Effector memory CD8-positive, alpha-beta T cell (primary cell): Measurements from ENCODE around the gene DAPK1.

Experiments used
- ATAC-seq: fragments of 150-1000 bp; cut with Tn5 transposase; replicated peaks from 2 replicates; pipeline ENCODE4 v1.10.0; 2021; ENCODE audit warnings: mild to moderate bottlenecking, moderate library complexity
- DNase-seq, 3 experiments: peaks; one replicate each; pipeline ENCODE4 v3.0.0; 2021
- H3K27ac Mint-ChIP-seq, 2 donors: one replicate each; pipeline ENCODE4 v1.8.0; 2022; ENCODE audit warnings: mild to moderate bottlenecking in 2 of 2, mixed read lengths in 2 of 2, moderate library complexity in 2 of 2
- H3K27me3 Mint-ChIP-seq, 2 donors: one replicate each; pipeline ENCODE4 v1.8.0; 2022; ENCODE audit warnings: mixed read lengths in 2 of 2
- H3K36me3 Mint-ChIP-seq: one replicate; pipeline ENCODE4 v1.8.0; 2022; ENCODE audit warnings: mild to moderate bottlenecking, moderate library complexity, mixed read lengths; ENCODE audit not compliant: insufficient read depth
- H3K4me1 Mint-ChIP-seq, 2 donors: one replicate each; pipeline ENCODE4 v1.8.0; 2022; ENCODE audit warnings: low read depth in 2 of 2, mixed read lengths in 2 of 2
- H3K4me3 Mint-ChIP-seq, 2 donors: one replicate each; pipeline ENCODE4 v1.8.0; 2022; ENCODE audit warnings: mild to moderate bottlenecking in 2 of 2, mixed read lengths in 2 of 2, moderate library complexity in 2 of 2
- H3K9me3 Mint-ChIP-seq, 2 donors: one replicate each; pipeline ENCODE4 v1.8.0; 2022; ENCODE audit warnings: mixed read lengths in 2 of 2
- total RNA-seq, 9 experiments: gene quantifications; one replicate each; lab custom pipeline; 2026; lab: John Stamatoyannopoulos, UW

The DAPK1 gene
- 0 to 14.7 (median 0.91) reads per million in 9 experiments for total RNA-seq

GRCh38 chr9:87497604-87498045 is at the start of gene DAPK1:
TSS of gene DAPK1 (plus strand) at chr9:87497867. CDS start at chr9:87499078, 1,211 bp downstream.
- no peaks in the 10 kb centered on the region for H3K36me3 Mint-ChIP-seq
- DNase-seq (no peak), ATAC-seq (no peak)
- no peaks in the 10 kb centered on the region for H3K9me3 Mint-ChIP-seq
- H3K4me1 Mint-ChIP-seq, result no peaks in the 10 kb centered on the region
- H3K4me3 Mint-ChIP-seq, result no peak within 1 kb of the TSS
- H3K27ac Mint-ChIP-seq, result no peak within 1 kb of the TSS
- peaks cover 52 to 58% of the 10 kb centered on the region in 2 donors for H3K27me3 Mint-ChIP-seq

DNA sequence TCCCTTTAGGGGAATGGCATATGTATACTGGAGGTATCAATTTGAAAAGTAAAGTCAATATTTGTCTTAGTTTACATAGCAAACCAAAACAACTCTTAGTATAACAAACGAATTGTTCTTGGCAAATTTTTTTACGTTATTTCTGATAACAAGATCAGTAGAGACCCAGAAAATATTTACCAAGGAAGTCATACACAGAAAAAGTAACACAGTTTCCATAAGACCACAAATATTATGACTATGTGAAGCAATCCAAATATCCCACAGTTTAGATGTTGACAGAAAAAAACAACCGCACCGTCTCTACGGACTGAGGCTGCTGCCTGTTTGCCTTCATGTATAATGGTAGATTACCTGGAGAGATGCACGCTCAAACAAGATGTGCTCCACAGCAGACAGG is 46.5 kb upstream of the DAPK1 start:
- H3K27ac Mint-ChIP-seq, result no peak overlapping the region
- peaks cover 7 to 18% of the 10 kb centered on the region in 2 donors for H3K27me3 Mint-ChIP-seq
- no peak overlapping the region for H3K4me3 Mint-ChIP-seq
- H3K4me1 Mint-ChIP-seq, result peaks cover 0 to 3% of the 10 kb centered on the region in 2 donors
- DNase-seq (no peak), ATAC-seq (no peak)
- peaks cover 2 to 5% of the 10 kb centered on the region in 2 donors for H3K9me3 Mint-ChIP-seq
- H3K36me3 Mint-ChIP-seq, result no peaks in the 10 kb centered on the region

- ATAC-seq (no peak), DNase-seq (no peak)
- H3K27ac Mint-ChIP-seq, result no peak overlapping the region
- peaks cover 0 to 8% of the 10 kb centered on the region in 2 donors for H3K9me3 Mint-ChIP-seq
- H3K27me3 Mint-ChIP-seq, result peaks cover 0 to 4% of the 10 kb centered on the region in 2 donors
- no peak overlapping the region for H3K4me3 Mint-ChIP-seq
- H3K36me3 Mint-ChIP-seq, result no peaks in the 10 kb centered on the region
- H3K4me1 Mint-ChIP-seq, result no peaks in the 10 kb centered on the region
Observed at GRCh38 chr9:87455407-87455806, 42.3 kb upstream of the DAPK1 start.

GRCh38 chr9:87461256-87461655 is 36.4 kb upstream of the DAPK1 start:
- H3K27me3 Mint-ChIP-seq, result no peaks in the 10 kb centered on the region
- H3K4me1 Mint-ChIP-seq, result no peaks in the 10 kb centered on the region
- no peak overlapping the region for H3K4me3 Mint-ChIP-seq
- H3K36me3 Mint-ChIP-seq, result no peaks in the 10 kb centered on the region
- H3K9me3 Mint-ChIP-seq, result peaks cover 0 to 2% of the 10 kb centered on the region in 2 donors
- no peak overlapping the region for H3K27ac Mint-ChIP-seq
- no peak for DNase-seq
- ATAC-seq, result no peak

DNA sequence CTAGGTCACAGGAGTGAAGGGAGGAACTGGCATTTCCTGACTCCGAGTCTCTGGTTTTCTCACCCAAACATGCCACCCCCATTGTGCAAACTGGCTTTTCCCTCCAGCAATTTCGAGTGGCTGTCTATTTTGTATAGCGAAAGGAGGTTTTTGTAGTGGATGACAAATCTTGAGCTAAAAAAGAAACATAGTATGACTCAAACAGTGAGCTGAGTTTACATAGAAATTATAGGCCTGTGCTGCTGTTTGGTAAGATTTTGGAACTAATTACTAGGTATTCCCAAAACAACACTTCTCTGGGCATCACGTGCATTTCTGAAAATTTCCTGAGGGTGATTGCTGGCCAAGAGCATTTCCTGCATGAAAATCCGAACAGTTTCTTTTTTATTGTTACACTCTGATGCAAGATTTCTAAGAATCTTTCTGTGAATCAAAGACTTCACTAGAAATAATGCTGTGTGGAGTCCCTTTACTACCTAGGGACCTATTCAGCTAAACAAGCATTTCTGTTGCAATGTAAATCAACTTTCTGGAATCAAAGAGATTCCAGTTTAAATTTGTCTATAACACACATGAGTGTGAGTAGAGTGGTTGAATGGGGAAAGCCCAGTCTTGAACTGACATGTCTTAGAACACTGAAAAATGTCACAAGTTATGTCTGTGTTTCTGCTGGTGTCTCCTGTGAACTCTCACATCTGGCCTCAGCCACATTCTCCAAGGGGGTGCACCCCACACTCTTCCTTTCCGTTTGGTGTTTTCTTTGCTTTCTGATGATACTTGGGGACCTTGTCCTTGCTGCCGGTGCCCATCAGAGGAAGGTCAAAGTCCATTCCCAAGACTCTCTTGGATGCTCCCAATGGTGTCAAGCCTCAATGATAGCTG is 33.3 kb upstream of the DAPK1 start:
- Mint-ChIP-seq H3K27ac (no peak overlapping the region), H3K27me3 (no peaks in the 10 kb centered on the region)
- ATAC-seq, result no peak

DNA sequence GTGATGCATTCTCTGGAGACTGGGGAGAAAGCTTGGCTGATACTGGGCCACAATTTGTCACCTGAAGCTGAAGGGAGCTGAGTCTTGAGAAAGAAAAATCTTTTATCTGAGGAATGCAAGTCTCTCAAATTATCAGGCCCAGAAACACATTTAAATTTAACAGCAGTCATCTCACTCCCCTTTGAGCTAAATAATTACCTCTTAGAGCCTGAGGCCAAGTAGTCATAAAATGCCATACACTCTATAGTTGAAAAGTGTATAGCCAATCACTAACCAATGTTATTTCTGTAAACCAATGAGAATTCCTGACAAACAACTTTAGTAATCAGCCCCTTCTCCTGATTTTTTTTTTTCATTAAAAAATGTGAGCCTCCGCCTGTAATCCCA is 32.7 kb upstream of the DAPK1 start:
- ATAC-seq (no peak), DNase-seq (no peak)
- Mint-ChIP-seq H3K27me3 (no peaks in the 10 kb centered on the region), H3K9me3 (no peaks in the 10 kb centered on the region), H3K4me1 (no peaks in the 10 kb centered on the region), H3K4me3 (no peak overlapping the region), H3K36me3 (no peaks in the 10 kb centered on the region), H3K27ac (no peak overlapping the region)

More for the DNA sequence above, 33.3 kb upstream of the DAPK1 start:
- Mint-ChIP-seq H3K4me1 (no peaks in the 10 kb centered on the region), H3K9me3 (no peaks in the 10 kb centered on the region), H3K36me3 (no peaks in the 10 kb centered on the region), H3K4me3 (no peak overlapping the region)
- DNase-seq, result no peak

DNA sequence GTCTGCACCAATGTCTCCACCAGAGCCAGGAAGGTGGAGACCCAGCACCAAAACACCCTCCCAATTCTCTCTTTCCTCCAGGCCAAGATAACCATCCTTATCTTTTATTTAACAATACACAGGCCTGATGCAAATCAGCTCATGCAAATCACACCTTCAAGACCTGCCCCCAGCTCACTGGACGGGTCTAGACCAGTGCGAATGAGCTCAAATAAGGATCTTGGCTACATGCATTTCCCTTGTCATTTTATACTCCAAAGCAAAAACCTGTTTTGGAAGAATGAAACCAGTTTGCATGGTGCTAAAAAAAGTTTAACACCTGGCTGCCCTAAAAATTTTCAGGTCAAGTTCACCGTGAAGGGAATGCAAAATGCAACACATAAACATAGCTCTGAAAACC is 31.9 kb upstream of the DAPK1 start:
- DNase-seq (no peak), ATAC-seq (no peak)
- no peaks in the 10 kb centered on the region for H3K36me3 Mint-ChIP-seq
- H3K27me3 Mint-ChIP-seq, result no peaks in the 10 kb centered on the region
- no peak overlapping the region for H3K4me3 Mint-ChIP-seq
- H3K27ac Mint-ChIP-seq, result no peak overlapping the region
- no peaks in the 10 kb centered on the region for H3K9me3 Mint-ChIP-seq
- no peaks in the 10 kb centered on the region for H3K4me1 Mint-ChIP-seq

DNA sequence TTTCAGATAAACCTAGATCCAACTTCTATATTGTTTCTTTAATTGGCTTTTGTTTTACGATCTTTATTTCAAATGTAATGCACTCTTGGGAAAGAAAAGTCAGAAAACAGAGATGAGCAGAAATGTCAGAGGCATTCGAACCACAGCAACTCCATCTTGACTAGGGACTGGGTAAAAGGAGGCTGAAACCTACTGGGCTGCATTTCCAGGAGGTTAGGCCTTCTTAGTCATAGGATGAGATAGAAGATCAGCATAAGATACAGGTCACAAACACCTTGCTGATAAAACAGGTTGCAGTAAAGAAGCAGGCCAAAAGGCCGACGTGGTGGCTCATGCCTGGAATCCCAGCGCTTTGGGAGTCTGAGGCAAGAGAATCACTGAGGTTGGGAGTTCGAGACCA is 30.5 kb upstream of the DAPK1 start:
- H3K9me3 Mint-ChIP-seq, result no peaks in the 10 kb centered on the region
- no peaks in the 10 kb centered on the region for H3K4me1 Mint-ChIP-seq
- H3K27ac Mint-ChIP-seq, result no peak overlapping the region
- no peaks in the 10 kb centered on the region for H3K27me3 Mint-ChIP-seq
- no peaks in the 10 kb centered on the region for H3K36me3 Mint-ChIP-seq
- DNase-seq (no peak), ATAC-seq (no peak)
- H3K4me3 Mint-ChIP-seq, result no peak overlapping the region

- no peak overlapping the region for H3K27ac Mint-ChIP-seq
- no peaks in the 10 kb centered on the region for H3K4me1 Mint-ChIP-seq
- no peaks in the 10 kb centered on the region for H3K9me3 Mint-ChIP-seq
- no peak overlapping the region for H3K4me3 Mint-ChIP-seq
- no peaks in the 10 kb centered on the region for H3K27me3 Mint-ChIP-seq
- DNase-seq, result no peak
- ATAC-seq, result no peak
- H3K36me3 Mint-ChIP-seq, result no peaks in the 10 kb centered on the region
Observed at GRCh38 chr9:87469793-87470465, 27.7 kb upstream of the DAPK1 start.

- H3K4me1 Mint-ChIP-seq, result no peaks in the 10 kb centered on the region
- DNase-seq (no peak), ATAC-seq (no peak)
- H3K27ac Mint-ChIP-seq, result no peak overlapping the region
- no peaks in the 10 kb centered on the region for H3K9me3 Mint-ChIP-seq
- no peaks in the 10 kb centered on the region for H3K27me3 Mint-ChIP-seq
- no peaks in the 10 kb centered on the region for H3K36me3 Mint-ChIP-seq
- H3K4me3 Mint-ChIP-seq, result no peak overlapping the region
Observed at GRCh38 chr9:87471746-87472145, 25.9 kb upstream of the DAPK1 start.

- ATAC-seq, result no peak
- no peaks in the 10 kb centered on the region for H3K36me3 Mint-ChIP-seq
- no peaks in the 10 kb centered on the region for H3K9me3 Mint-ChIP-seq
- no peaks in the 10 kb centered on the region for H3K4me1 Mint-ChIP-seq
- H3K27me3 Mint-ChIP-seq, result no peaks in the 10 kb centered on the region
- H3K4me3 Mint-ChIP-seq, result no peak overlapping the region
- no peak for DNase-seq
- H3K27ac Mint-ChIP-seq, result no peak overlapping the region
Observed at GRCh38 chr9:87475463-87475862, 22.2 kb upstream of the DAPK1 start.

DNA sequence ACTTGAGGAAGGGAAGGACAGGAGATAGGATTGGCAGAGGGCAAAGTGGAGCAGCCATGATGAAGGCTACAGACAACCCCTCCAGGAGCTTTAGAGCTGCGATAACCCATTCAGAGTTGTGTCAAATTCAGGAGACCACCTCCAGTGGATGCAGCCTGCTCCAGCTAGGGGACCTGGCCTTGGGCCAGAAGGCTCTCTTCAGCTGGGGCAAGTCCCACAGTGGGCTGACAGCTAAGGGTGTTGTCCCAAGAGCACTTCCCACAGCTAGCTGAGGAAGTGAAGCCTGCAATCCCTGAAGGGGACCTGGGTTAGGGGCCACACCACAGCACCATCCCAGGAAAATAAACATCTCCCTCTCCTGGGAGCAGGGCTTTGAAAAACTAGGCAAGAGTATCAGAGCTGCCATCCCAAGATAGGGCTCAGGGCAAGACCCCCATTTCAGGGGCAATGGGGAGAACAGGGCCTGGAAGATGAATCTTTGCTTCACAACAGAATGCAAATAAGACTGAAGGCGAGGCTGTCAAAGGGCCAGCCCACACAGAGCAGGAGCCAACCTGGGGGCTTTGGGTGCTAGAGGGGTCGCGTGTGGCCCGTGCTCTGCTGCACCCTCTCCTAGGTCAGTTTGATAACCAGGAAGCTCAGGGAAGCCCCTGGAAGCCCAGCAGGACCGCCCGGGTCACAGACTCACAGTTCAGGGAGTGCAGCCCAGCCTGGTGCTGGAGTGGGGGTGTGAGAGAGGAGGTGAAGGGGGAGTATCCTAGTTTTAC is 19.3 kb upstream of the DAPK1 start:
- Mint-ChIP-seq H3K4me1 (no peaks in the 10 kb centered on the region), H3K4me3 (no peak overlapping the region), H3K27ac (no peak overlapping the region), H3K27me3 (no peaks in the 10 kb centered on the region), H3K9me3 (no peaks in the 10 kb centered on the region), H3K36me3 (no peaks in the 10 kb centered on the region)
- DNase-seq (no peak), ATAC-seq (no peak)

DNA sequence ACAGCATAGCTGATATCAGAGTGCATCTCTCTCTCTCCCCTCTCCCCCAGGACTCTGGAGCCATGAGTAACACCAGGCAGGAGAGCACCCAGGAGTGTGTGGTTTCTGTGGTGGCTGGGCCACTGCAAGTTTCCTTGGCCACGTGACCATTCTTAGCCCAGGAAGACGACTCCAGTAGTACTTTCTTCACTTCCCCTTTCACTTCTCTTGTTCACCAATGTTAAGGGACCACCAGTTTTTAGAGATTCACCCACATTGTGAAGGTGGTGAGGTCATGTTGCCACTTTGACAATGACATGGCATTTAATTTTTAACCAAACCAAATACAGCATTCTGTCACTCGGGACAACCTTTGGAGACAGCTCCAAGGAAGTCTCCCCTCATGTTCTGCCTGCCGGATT is 17.9 kb upstream of the DAPK1 start:
- no peaks in the 10 kb centered on the region for H3K36me3 Mint-ChIP-seq
- no peak for DNase-seq
- no peak for ATAC-seq
- H3K27me3 Mint-ChIP-seq, result no peaks in the 10 kb centered on the region
- H3K27ac Mint-ChIP-seq, result no peak overlapping the region
- no peaks in the 10 kb centered on the region for H3K4me1 Mint-ChIP-seq
- H3K4me3 Mint-ChIP-seq, result no peak overlapping the region
- H3K9me3 Mint-ChIP-seq, result no peaks in the 10 kb centered on the region
